Liver (tissue), 9 donors: ENCODE data around the gene EIPR1. TPM values are rescaled to one million over a fixed set of nuclear protein-coding genes. Genes with fewer than 3 reads are reported as not detected.

Source experiments
- DNase-seq: peaks from one replicate; pipeline ENCODE4 v3.0.0-alpha.2; 2017; ENCODE audit warnings: low spot score
- H3K27ac ChIP-seq, 2 donors: one replicate each; pipeline ENCODE4 v1.7.0; 2013; ENCODE audit warnings: inconsistent platforms in 2 of 2, low read length in 2 of 2, control low read depth in 1 of 2, low read depth in 1 of 2, mild to moderate bottlenecking in 1 of 2
- H3K27me3 ChIP-seq, 4 donors: one replicate each; pipeline versions ENCODE4 v1.6.1 to v1.7.0; 2013; ENCODE audit warnings: low read length in 3 of 4, inconsistent platforms in 1 of 4, mild to moderate bottlenecking in 1 of 4, moderate library complexity in 1 of 4; ENCODE audit not compliant: control insufficient read depth in 4 of 4, insufficient read depth in 4 of 4
- H3K36me3 ChIP-seq, 4 donors: one replicate each; pipeline versions ENCODE4 v1.6.1 to v1.7.0; 2013; ENCODE audit warnings: low read length in 3 of 4, mild to moderate bottlenecking in 3 of 4, low read depth in 1 of 4, moderate library complexity in 1 of 4; ENCODE audit not compliant: control insufficient read depth in 4 of 4, insufficient read depth in 3 of 4
- H3K4me1 ChIP-seq, 4 donors: one replicate each; pipeline versions ENCODE4 v1.6.1 to v1.7.0; 2013; ENCODE audit warnings: low read length in 3 of 4, mild to moderate bottlenecking in 3 of 4, moderate library complexity in 1 of 4; ENCODE audit not compliant: control insufficient read depth in 4 of 4, insufficient read depth in 4 of 4
- H3K4me3 ChIP-seq, 3 donors: one replicate each; pipeline versions ENCODE4 v1.6.1 to v1.7.0; 2013; ENCODE audit warnings: low read length in 3 of 3, control low read depth in 1 of 3, low read depth in 1 of 3, mild to moderate bottlenecking in 1 of 3
- H3K9ac ChIP-seq, 2 donors: one replicate each; pipeline ENCODE4 v1.7.0; 2013; ENCODE audit warnings: low read length in 2 of 2, mild to moderate bottlenecking in 2 of 2, moderate library complexity in 2 of 2, control low read depth in 1 of 2, low read depth in 1 of 2
- H3K9me3 ChIP-seq, 4 donors: one replicate each; pipeline versions ENCODE4 v1.6.1 to v1.7.0; 2013; ENCODE audit warnings: low read length in 3 of 4; ENCODE audit not compliant: control insufficient read depth in 4 of 4
- CTCF ChIP-seq: fragments of 150-350 bp; IDR thresholded peaks from 2 replicates; pipeline ENCODE4 v1.5.1; 2017; ENCODE audit warnings: improper control_type of control experiment, low read depth, low read length; ENCODE audit not compliant: missing input control
- EGR1 ChIP-seq, 2 donors: IDR thresholded peaks; 2 replicates each; pipeline ENCODE4 v1.6.1; 2016 to 2018; ENCODE audit warnings: antibody characterized with exemption in 2 of 2, low read depth in 2 of 2
- FOXA1 ChIP-seq: IDR thresholded peaks from 2 replicates; pipeline ENCODE4 v1.6.1; 2016; ENCODE audit warnings: antibody characterized with exemption
- FOXA2 ChIP-seq: IDR thresholded peaks from 2 replicates; pipeline ENCODE4 v1.6.1; 2016; ENCODE audit warnings: antibody characterized with exemption
- HNF4A ChIP-seq, 2 donors: conservative IDR thresholded peaks; 2 replicates each; pipeline ENCODE4 v1.6.1; 2016; ENCODE audit warnings: antibody characterized with exemption in 2 of 2, mild to moderate bottlenecking in 2 of 2
- HNF4G ChIP-seq: IDR thresholded peaks from 2 replicates; pipeline ENCODE4 v1.6.1; 2016; ENCODE audit warnings: antibody characterized with exemption
- JUND ChIP-seq, 2 donors: IDR thresholded peaks; 2 replicates each; pipeline ENCODE4 v1.6.1; 2016; ENCODE audit warnings: antibody characterized with exemption in 2 of 2
- MAX ChIP-seq: IDR thresholded peaks from 2 replicates; pipeline ENCODE4 v1.6.1; 2016; ENCODE audit warnings: antibody characterized with exemption
- NR2F2 ChIP-seq: IDR thresholded peaks from 2 replicates; pipeline ENCODE4 v1.6.1; 2016; ENCODE audit warnings: antibody characterized with exemption
- RAD21 ChIP-seq, 2 donors: IDR thresholded peaks; 2 replicates each; pipeline ENCODE4 v1.6.1; 2016; ENCODE audit warnings: antibody characterized with exemption in 2 of 2, mild to moderate bottlenecking in 2 of 2
- REST ChIP-seq: IDR thresholded peaks from 2 replicates; pipeline ENCODE4 v1.6.1; 2016; ENCODE audit warnings: antibody characterized with exemption, mild to moderate bottlenecking
- RXRA ChIP-seq, 2 donors: IDR thresholded peaks; 2 replicates each; pipeline ENCODE4 v1.6.1; 2017 to 2018; ENCODE audit warnings: antibody characterized with exemption in 2 of 2, mild to moderate bottlenecking in 1 of 2
- TAF1 ChIP-seq: conservative IDR thresholded peaks from 2 replicates; pipeline ENCODE4 v1.6.1; 2016; ENCODE audit warnings: antibody characterized with exemption, mild to moderate bottlenecking
- YY1 ChIP-seq: IDR thresholded peaks from 2 replicates; pipeline ENCODE4 v1.6.1; 2016; ENCODE audit warnings: antibody characterized with exemption, mild to moderate bottlenecking
- WGBS: extraction: QIAGEN DNeasy Blood & Tissue Kit; methylation state at CpG from one replicate; pipeline ENCODE4 v1.1.7; 2013; 5-methylcytosine and 5-hydroxymethylcytosine counted together
- polyA plus RNA-seq, 2 donors: library from polyadenylated mRNA; stranded (reverse) in 1 of 2; unstranded in 1 of 2; fragments of 200-250 nt in 1 of 2; fragments of >200 nt in 1 of 2; fragmentation: Nextera tagmentation in 1 of 2; extraction: Ambion mirVana in 1 of 2; gene quantifications; one replicate each; pipeline versions ENCODE4 v1.2.1 to v1.2.3, GENCODE V29; 2013 to 2015
- total RNA-seq, 2 donors: library from RNA; depleted of rRNA; stranded (reverse); fragments of >200 nt; gene quantifications; one replicate each; pipeline ENCODE4 v1.2.3, GENCODE V29; 2014
- donor health status: healthy.
- donor health status: healthy.
- donor health status: healthy.
- donor health status: healthy.
- donor health status: healthy.

The EIPR1 gene
- total and polyA plus RNA-seq, 4 donors: 7.6 to 12.1 (median 11.4) TPM

GRCh38 chr2:3334392-3335345, 42.9 kb downstream of the EIPR1 start:
- H3K9ac ChIP-seq: no peak overlapping the region
- H3K36me3 ChIP-seq: peaks cover 5 to 16% (median 7%) of the 10 kb centered on the region in 4 donors
- H3K4me3 ChIP-seq: no peak overlapping the region
- H3K9me3 ChIP-seq: no peaks in the 10 kb centered on the region
- no peak overlapping the region for H3K27ac ChIP-seq
- no peak for DNase-seq
- no peaks in the 10 kb centered on the region for H3K4me1 ChIP-seq
- TF ChIP-seq TAF1: no peak
- H3K27me3 ChIP-seq: no peaks in the 10 kb centered on the region
- 88% methylated on average over 24 of the region's 24 CpGs for WGBS

- no peak for DNase-seq
- Histone ChIP-seq H3K27ac (no peak overlapping the region), H3K4me1 (no peaks in the 10 kb centered on the region), H3K36me3 (peaks cover 3 to 16% (median 5%) of the 10 kb centered on the region in 4 donors), H3K9me3 (no peaks in the 10 kb centered on the region), H3K27me3 (no peaks in the 10 kb centered on the region), H3K4me3 (no peak overlapping the region), H3K9ac (no peak overlapping the region)
- WGBS: 94% methylated on average over 8 of the region's 8 CpGs
- TF ChIP-seq JUND (IDR thresholded peaks at IDR 0.05) (no peak), HNF4G (no peak), FOXA1 (no peak), RAD21 (IDR thresholded peaks at IDR 0.05) (no peak), FOXA2 (no peak)
Observed at GRCh38 chr2:3332133-3332532, 45.5 kb downstream of the EIPR1 start.

- Histone ChIP-seq H3K9me3 (no peaks in the 10 kb centered on the region), H3K4me3 (no peak overlapping the region), H3K27me3 (no peaks in the 10 kb centered on the region), H3K36me3 (peaks cover 0 to 6% (median 5%) of the 10 kb centered on the region in 4 donors), H3K9ac (no peak overlapping the region), H3K4me1 (peaks cover 4 to 16% (median 11%) of the 10 kb centered on the region in 4 donors), H3K27ac (no peak overlapping the region)
- 77% methylated on average over 5 of the region's 5 CpGs for WGBS
- TF ChIP-seq YY1 (no peak), HNF4A (conservative IDR thresholded peaks at IDR 0.05) (no peak), RXRA (IDR thresholded peaks at IDR 0.05) (no peak), EGR1 (IDR thresholded peaks at IDR 0.05; ENCODE audit: low read depth in 2 of 2) (no peak), FOXA2 (no peak), RAD21 (IDR thresholded peaks at IDR 0.05) (no peak), REST (no peak), NR2F2 (no peak), MAX (no peak), CTCF (no peak), TAF1 (no peak)
- DNase-seq: no peak
Observed at GRCh38 chr2:3329491-3329890, 48.1 kb downstream of the EIPR1 start.
